IPS-20b (cell line): ENCODE results near the gene VAV3.

Experiments
- H3K27ac ChIP-seq: one replicate; pipeline ENCODE4 v1.5.1; 2013; ENCODE audit warnings: low read length
- H3K27me3 ChIP-seq: 2 replicates; pipeline ENCODE4 v1.6.1; 2013; ENCODE audit warnings: mild to moderate bottlenecking, low read length, inconsistent platforms; ENCODE audit not compliant: insufficient read depth
- H3K36me3 ChIP-seq: 2 replicates; pipeline ENCODE4 v1.6.1; 2013; ENCODE audit warnings: low read depth, mild to moderate bottlenecking, inconsistent platforms, low read length, moderate library complexity; ENCODE audit not compliant: insufficient read depth
- H3K4me1 ChIP-seq: 2 replicates; pipeline ENCODE4 v1.6.1; 2013; ENCODE audit warnings: mild to moderate bottlenecking, control low read depth, inconsistent platforms, low read length, moderate library complexity; ENCODE audit not compliant: insufficient read depth
- H3K4me3 ChIP-seq: 2 replicates; pipeline ENCODE4 v1.5.1; 2013; ENCODE audit warnings: mild to moderate bottlenecking, low read length, inconsistent platforms
- H3K9ac ChIP-seq: 2 replicates; pipeline ENCODE4 v1.6.1; 2013; ENCODE audit warnings: low read depth, mild to moderate bottlenecking, inconsistent platforms, low read length, moderate library complexity
- H3K9me3 ChIP-seq: 2 replicates; pipeline ENCODE4 v1.6.1; 2013; ENCODE audit warnings: mild to moderate bottlenecking, low read depth, low read length, inconsistent platforms; ENCODE audit not compliant: insufficient read depth

The VAV3 gene

GRCh38 chr1:107617456-107617855 is 347.5 kb downstream of the VAV3 start:
- no peak overlapping the region for H3K4me3 ChIP-seq
- H3K9me3 ChIP-seq, result peaks cover 4% of the 10 kb centered on the region; the same call in 1 of the 2 replicates
- no peak overlapping the region for H3K9ac ChIP-seq
- H3K36me3 ChIP-seq, result no peaks in the 10 kb centered on the region
- H3K27me3 ChIP-seq, result no peaks in the 10 kb centered on the region
- no peak overlapping the region for H3K27ac ChIP-seq
- no peaks in the 10 kb centered on the region for H3K4me1 ChIP-seq

- Histone ChIP-seq H3K36me3 (no peaks in the 10 kb centered on the region), H3K27ac (no peak overlapping the region), H3K27me3 (no peaks in the 10 kb centered on the region)
Observed at GRCh38 chr1:107609808-107610207, 355.2 kb downstream of the VAV3 start.

GRCh38 chr1:107604825-107605224 is 360.2 kb downstream of the VAV3 start:
- H3K27ac ChIP-seq, result no peak overlapping the region
- H3K4me1 ChIP-seq, result no peaks in the 10 kb centered on the region
- H3K27me3 ChIP-seq, result no peaks in the 10 kb centered on the region
- H3K4me3 ChIP-seq, result no peak overlapping the region
- H3K9ac ChIP-seq, result no peak overlapping the region
- no peaks in the 10 kb centered on the region for H3K36me3 ChIP-seq
- no peaks in the 10 kb centered on the region for H3K9me3 ChIP-seq

More at GRCh38 chr1:107609808-107610207, 355.2 kb downstream of the VAV3 start:
- no peak overlapping the region for H3K4me3 ChIP-seq
- peaks cover 6% of the 10 kb centered on the region; the same call in 1 of the 2 replicates for H3K9me3 ChIP-seq
- no peak overlapping the region for H3K9ac ChIP-seq
- H3K4me1 ChIP-seq, result no peaks in the 10 kb centered on the region

GRCh38 chr1:107600607-107601160 is 364.3 kb downstream of the VAV3 start:
- Histone ChIP-seq H3K36me3 (no peaks in the 10 kb centered on the region), H3K27me3 (no peaks in the 10 kb centered on the region), H3K27ac (no peak overlapping the region), H3K4me3 (no peak overlapping the region), H3K9ac (no peak overlapping the region), H3K4me1 (no peaks in the 10 kb centered on the region; the same call in 1 of the 2 replicates), H3K9me3 (no peaks in the 10 kb centered on the region)

- Histone ChIP-seq H3K27ac (no peak overlapping the region), H3K4me3 (no peak overlapping the region), H3K4me1 (no peaks in the 10 kb centered on the region; the same call in 1 of the 2 replicates), H3K9ac (no peak overlapping the region), H3K9me3 (no peaks in the 10 kb centered on the region), H3K27me3 (no peaks in the 10 kb centered on the region), H3K36me3 (no peaks in the 10 kb centered on the region)
Observed at GRCh38 chr1:107599220-107599619, 365.8 kb downstream of the VAV3 start.

- H3K4me1 ChIP-seq, result no peaks in the 10 kb centered on the region; the same call in 1 of the 2 replicates
- no peaks in the 10 kb centered on the region for H3K27me3 ChIP-seq
- no peaks in the 10 kb centered on the region for H3K9me3 ChIP-seq
- no peak overlapping the region for H3K9ac ChIP-seq
- no peak overlapping the region for H3K27ac ChIP-seq
- no peaks in the 10 kb centered on the region for H3K36me3 ChIP-seq
- no peak overlapping the region for H3K4me3 ChIP-seq
Observed at GRCh38 chr1:107597290-107597689, 367.7 kb downstream of the VAV3 start.

- Histone ChIP-seq H3K27ac (no peak overlapping the region), H3K9me3 (no peaks in the 10 kb centered on the region), H3K27me3 (no peaks in the 10 kb centered on the region), H3K36me3 (no peaks in the 10 kb centered on the region), H3K4me1 (no peaks in the 10 kb centered on the region; the same call in 1 of the 2 replicates), H3K9ac (no peak overlapping the region), H3K4me3 (no peak overlapping the region)
Observed at GRCh38 chr1:107594536-107594935, 370.4 kb downstream of the VAV3 start.

GRCh38 chr1:107593501-107594209 is 371.3 kb downstream of the VAV3 start:
- H3K4me3 ChIP-seq, result no peak overlapping the region
- no peaks in the 10 kb centered on the region for H3K36me3 ChIP-seq
- H3K27ac ChIP-seq, result no peak overlapping the region
- no peaks in the 10 kb centered on the region for H3K9me3 ChIP-seq
- no peak overlapping the region for H3K9ac ChIP-seq
- no peaks in the 10 kb centered on the region; the same call in 1 of the 2 replicates for H3K4me1 ChIP-seq
- no peaks in the 10 kb centered on the region for H3K27me3 ChIP-seq

- H3K27ac ChIP-seq, result no peak overlapping the region
- H3K36me3 ChIP-seq, result no peaks in the 10 kb centered on the region
- H3K9ac ChIP-seq, result no peak overlapping the region
Observed at GRCh38 chr1:107590900-107591622, 373.9 kb downstream of the VAV3 start.

GRCh38 chr1:107590087-107590486 is 374.9 kb downstream of the VAV3 start:
- Histone ChIP-seq H3K4me1 (no peaks in the 10 kb centered on the region), H3K4me3 (no peak overlapping the region), H3K27me3 (no peaks in the 10 kb centered on the region), H3K9me3 (no peaks in the 10 kb centered on the region), H3K27ac (no peak overlapping the region), H3K36me3 (no peaks in the 10 kb centered on the region), H3K9ac (no peak overlapping the region)

More at GRCh38 chr1:107590900-107591622, 373.9 kb downstream of the VAV3 start:
- Histone ChIP-seq H3K9me3 (no peaks in the 10 kb centered on the region), H3K27me3 (no peaks in the 10 kb centered on the region), H3K4me1 (no peaks in the 10 kb centered on the region), H3K4me3 (no peak overlapping the region)

GRCh38 chr1:107588321-107588720 is 376.7 kb downstream of the VAV3 start:
- Histone ChIP-seq H3K27ac (no peak overlapping the region), H3K9me3 (no peaks in the 10 kb centered on the region), H3K4me3 (no peak overlapping the region), H3K4me1 (no peaks in the 10 kb centered on the region), H3K9ac (no peak overlapping the region), H3K36me3 (no peaks in the 10 kb centered on the region), H3K27me3 (no peaks in the 10 kb centered on the region)

- H3K9me3 ChIP-seq, result no peaks in the 10 kb centered on the region
- H3K36me3 ChIP-seq, result no peaks in the 10 kb centered on the region
- H3K27ac ChIP-seq, result no peak overlapping the region
- H3K4me3 ChIP-seq, result no peak overlapping the region
- H3K27me3 ChIP-seq, result no peaks in the 10 kb centered on the region
- H3K4me1 ChIP-seq, result no peaks in the 10 kb centered on the region
- no peak overlapping the region for H3K9ac ChIP-seq
Observed at GRCh38 chr1:107575226-107575625, 389.8 kb downstream of the VAV3 start.
